Fibroblast of peridontal ligament (primary cell): ENCODE measurements around the gene C16orf82.
A peak's percentile ranks its signal among the peaks of the same experiment; 100 is the strongest.
"Not testable (repeated sequence)": the region's sequence is repeated elsewhere in the genome, so short reads cannot be mapped to it uniquely, and the experiment has no call there.

ENCODE experiments used
- DNase-seq: peaks from one replicate; pipeline ENCODE4 v3.0.0-alpha.2; 2010; ENCODE audit errors: extremely low read depth

The C16orf82 gene

GRCh38 chr16:27066668-27067537, at the start of gene C16orf82:
Gene C16orf82 (plus strand): TSS chr16:27066927.
- DNase-seq = no peak

- no peak for DNase-seq
Observed at GRCh38 chr16:27020031-27020430, 46.7 kb upstream of the C16orf82 start.

GRCh38 chr16:27024010-27024409, 42.7 kb upstream of the C16orf82 start:
- no peak for DNase-seq

GRCh38 chr16:27025581-27025980, 41.1 kb upstream of the C16orf82 start:
- DNase-seq = no peak

GRCh38 chr16:27027971-27028370, 38.8 kb upstream of the C16orf82 start:
- DNase-seq = no peak

GRCh38 chr16:27028591-27029110, 38.1 kb upstream of the C16orf82 start:
- DNase-seq = no peak

GRCh38 chr16:27029525-27029924, 37.2 kb upstream of the C16orf82 start:
- DNase-seq = no peak

GRCh38 chr16:27033281-27033979, 33.3 kb upstream of the C16orf82 start:
- DNase-seq = no peak

- DNase-seq = no peak
Observed at GRCh38 chr16:27040732-27041131, 26.0 kb upstream of the C16orf82 start.

GRCh38 chr16:27046958-27047518, 19.7 kb upstream of the C16orf82 start:
- no peak for DNase-seq

GRCh38 chr16:27048316-27048715, 18.4 kb upstream of the C16orf82 start:
- DNase-seq = no peak

GRCh38 chr16:27049117-27049516, 17.6 kb upstream of the C16orf82 start:
- no peak for DNase-seq

GRCh38 chr16:27052007-27052406, 14.7 kb upstream of the C16orf82 start:
- no peak for DNase-seq

GRCh38 chr16:27053996-27054395, 12.7 kb upstream of the C16orf82 start:
- DNase-seq = no peak

GRCh38 chr16:27058299-27058698, 8.4 kb upstream of the C16orf82 start:
- DNase-seq = no peak

GRCh38 chr16:27070776-27071175, 4.0 kb downstream of the C16orf82 start:
- no peak for DNase-seq

- DNase-seq = no peak
Observed at GRCh38 chr16:27073733-27074132, 7.0 kb downstream of the C16orf82 start.

GRCh38 chr16:27080895-27081294, 14.2 kb downstream of the C16orf82 start:
- peak; percentile 0 for DNase-seq

- no peak for DNase-seq
Observed at GRCh38 chr16:27083861-27084261, 17.1 kb downstream of the C16orf82 start.

- no peak for DNase-seq
Observed at GRCh38 chr16:27084307-27085028, 17.7 kb downstream of the C16orf82 start.

GRCh38 chr16:27085182-27085581, 18.5 kb downstream of the C16orf82 start:
- no peak for DNase-seq

- not testable (repeated sequence) for DNase-seq
Observed at GRCh38 chr16:27086031-27086430, 19.3 kb downstream of the C16orf82 start.
